Dedifferentiated amniotic fluid mesenchymal stem cell (primary cell): ENCODE results near the gene CDH22.

Experiments
- DNase-seq: peaks from one replicate; pipeline ENCODE4 v3.0.0-alpha.2; 2016; ENCODE audit errors: extremely low spot score

CDH22 gene

GRCh38 chr20:46267108-46268105 is 40.9 kb downstream of the CDH22 start:
- DNase-seq, result no peak

- no peak for DNase-seq
These were observed 42.8 kb downstream of the CDH22 start for GRCh38 chr20:46265539-46265938.

GRCh38 chr20:46264391-46265266 is 43.7 kb downstream of the CDH22 start:
- DNase-seq, result no peak

DNA sequence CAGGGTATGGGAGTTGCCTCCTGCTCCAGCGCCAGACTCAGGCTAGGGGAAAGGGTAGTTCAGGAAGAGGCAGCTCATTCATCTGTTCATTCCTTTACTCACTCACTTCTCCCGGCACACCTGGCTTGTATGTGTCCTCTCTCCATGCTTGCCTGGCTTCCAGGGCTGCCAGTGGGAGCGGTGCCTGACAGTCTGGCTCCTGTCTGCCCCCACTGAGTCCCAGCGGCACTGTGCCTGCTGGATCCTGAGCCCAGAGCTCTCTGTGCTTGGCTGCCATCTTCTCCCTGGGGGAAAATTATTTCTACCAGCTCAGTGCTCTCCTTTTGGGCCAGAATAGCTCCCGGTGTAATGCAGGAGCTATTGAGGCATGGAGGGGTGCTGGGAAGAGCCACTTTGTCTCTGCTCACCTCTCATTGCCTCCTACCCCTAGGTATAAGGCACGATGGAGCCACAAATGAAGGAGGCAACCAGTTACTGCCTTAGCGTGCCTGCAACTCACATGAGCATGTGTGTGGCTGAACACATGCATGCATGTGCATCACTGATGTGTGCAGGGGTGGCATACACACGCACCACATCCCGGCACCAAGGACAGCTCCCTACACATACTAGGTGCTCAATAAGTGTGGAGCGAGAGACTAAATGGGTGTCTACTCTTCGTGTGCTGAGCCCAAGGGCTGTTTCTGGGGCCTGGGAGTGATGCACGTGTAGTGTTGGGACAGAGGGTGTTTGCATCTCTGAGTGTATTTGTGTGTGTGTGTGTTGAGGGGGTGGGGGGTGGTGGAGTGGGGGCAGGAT is 46.6 kb downstream of the CDH22 start:
- no peak for DNase-seq

- no peak for DNase-seq
These were observed 47.3 kb downstream of the CDH22 start for GRCh38 chr20:46260936-46261454.

GRCh38 chr20:46260480-46260879 is 47.8 kb downstream of the CDH22 start:
- no peak for DNase-seq

DNA sequence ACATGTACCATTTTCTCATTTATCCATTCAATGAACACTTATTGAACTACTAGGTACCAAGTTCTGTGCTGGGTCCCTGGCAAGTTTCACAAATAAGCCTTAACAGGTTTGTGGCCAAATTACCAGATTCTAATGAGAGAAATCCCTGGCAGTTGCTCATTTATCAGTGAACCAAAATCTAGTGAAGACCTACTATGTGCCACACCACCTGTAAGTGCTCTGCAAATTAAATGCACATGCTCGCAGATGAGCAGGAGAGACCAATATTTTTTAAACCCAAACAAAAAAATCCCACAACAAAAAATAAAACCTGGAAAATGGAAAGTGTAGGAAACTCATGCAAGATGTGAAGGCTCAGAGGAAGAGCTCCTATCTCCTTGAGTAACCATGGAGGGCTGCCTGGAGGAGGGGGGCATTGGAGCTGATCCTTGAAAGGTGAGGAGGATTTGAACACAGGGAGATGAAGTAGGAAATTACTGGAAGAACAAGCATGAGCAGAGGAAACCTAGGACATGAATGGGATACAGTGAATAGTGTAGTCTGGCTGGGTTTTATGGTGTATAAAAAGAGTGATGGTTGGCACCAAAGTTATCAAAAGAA is 48.9 kb downstream of the CDH22 start:
- DNase-seq, result no peak

- no peak for DNase-seq
These were observed 50.4 kb downstream of the CDH22 start for GRCh38 chr20:46257887-46258286.

GRCh38 chr20:46256293-46256692 is 52.0 kb downstream of the CDH22 start:
- no peak for DNase-seq

DNA sequence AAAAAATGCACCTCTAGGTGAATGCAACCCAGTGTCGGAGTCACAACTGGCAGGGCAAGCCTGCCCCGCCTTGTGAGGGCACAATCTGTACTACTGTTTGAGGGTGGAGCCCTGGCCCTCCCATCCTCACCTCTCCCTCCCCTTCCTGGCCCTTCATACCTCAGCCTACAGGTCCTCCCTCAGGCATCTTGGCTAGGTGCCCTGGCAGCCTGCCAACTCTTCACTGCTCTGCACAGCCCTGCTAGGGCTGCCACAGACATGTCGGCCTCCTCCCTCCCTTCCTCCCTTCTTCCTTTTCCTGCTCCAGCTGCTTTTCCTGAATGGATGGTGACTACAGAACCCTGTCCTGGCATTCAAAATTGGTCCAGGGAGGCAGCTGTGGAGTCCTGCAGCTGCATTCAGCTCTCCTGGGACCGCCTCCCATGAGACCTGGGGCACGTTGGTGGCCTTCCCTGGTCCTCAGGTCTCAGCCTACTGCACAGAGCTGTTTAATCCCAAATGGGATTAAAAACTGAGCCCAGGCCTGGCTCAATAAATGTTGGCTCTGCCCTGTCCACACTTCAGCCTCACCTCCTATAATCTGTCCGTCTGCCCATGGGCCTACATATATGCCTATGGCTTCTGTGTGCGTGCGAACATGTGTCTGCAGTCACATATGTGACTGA is 52.7 kb downstream of the CDH22 start:
- DNase-seq, result no peak

DNA sequence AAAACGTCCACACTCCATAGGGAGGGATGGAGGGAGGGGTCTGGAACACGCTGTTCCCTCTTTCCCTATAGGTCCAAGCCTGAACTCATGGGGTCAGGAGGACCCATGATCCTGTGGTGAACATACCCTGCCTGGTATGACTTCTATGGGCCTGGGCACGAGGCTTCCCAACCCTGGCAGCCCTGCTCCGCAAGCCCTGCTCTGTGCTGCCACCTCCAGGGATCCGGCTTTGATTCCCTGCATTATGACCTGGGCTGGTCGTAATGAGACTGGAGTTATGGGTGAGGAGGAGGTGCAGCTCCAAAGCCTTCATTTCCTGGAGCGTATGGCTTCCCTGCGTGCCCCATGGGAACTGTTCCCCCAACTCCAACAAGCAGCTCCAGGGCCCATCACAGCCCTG is 54.9 kb downstream of the CDH22 start:
- DNase-seq, result no peak

GRCh38 chr20:46252352-46253091 is 55.8 kb downstream of the CDH22 start:
- DNase-seq, result no peak

DNA sequence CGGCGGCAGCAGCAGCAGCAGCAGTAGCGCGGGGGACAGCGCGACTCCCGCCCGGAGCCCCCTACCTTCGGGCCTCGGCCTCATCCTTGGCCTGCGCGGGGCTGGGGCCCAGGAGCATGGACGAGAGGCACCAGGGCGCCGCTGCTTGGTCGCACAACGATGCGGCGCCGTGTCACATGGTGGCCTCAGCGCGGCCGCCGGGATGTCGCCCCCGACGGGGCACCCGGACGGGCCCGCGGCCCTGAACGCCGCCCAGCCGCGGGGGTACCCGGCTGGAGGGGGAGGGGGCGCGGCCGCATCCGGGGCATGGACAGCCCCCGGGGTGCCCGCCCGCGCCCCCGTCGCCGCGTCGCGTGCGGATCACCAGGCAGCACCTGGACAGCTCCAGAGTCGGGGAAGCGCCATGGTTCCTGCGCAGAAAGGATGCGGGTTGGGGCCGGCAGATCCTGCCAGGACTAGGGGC is 57.1 kb downstream of the CDH22 start:
- DNase-seq, result no peak

DNA sequence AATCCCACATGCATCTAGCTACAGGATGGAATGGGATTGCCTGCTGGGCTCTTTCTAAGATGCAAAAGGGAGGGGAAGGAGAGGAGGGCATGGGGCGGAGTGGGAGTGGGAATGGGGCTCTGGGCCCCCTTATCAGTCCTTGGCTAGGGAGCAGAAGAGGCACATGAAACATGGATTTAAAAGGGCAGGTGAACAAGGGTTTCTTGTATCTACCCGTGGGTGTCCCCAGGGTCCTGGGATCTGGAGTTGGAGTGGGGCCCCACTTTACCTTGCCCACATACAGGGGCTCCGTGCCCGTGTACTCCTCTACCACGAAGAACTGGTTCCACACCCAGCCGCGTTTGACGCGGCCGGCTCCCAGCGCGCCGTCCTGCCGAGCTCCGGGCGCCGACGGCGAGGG is 57.5 kb downstream of the CDH22 start:
- no peak for DNase-seq

DNA sequence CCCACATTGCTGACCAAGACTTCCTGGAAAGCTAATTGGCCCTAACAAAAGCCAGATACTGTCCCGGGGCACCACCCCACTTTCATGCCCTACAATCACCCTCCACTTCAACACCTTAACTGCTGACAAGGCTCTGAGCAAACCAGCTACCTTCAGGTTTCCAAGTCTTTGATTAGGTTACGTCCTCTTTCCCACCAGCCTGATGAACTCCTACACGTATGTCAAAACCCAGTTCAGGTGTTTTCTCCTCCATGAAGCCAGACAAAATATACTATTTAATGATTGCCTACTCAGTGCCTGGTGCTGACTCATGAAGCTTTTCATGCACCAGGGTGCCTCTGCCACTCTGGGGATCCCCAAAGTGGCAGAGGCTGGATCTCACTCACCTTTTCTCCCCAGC is 58.6 kb downstream of the CDH22 start:
- DNase-seq, result no peak

- DNase-seq, result no peak
These were observed 61.7 kb downstream of the CDH22 start for GRCh38 chr20:46246559-46246958.

GRCh38 chr20:46243707-46244628 is 64.3 kb downstream of the CDH22 start:
- no peak for DNase-seq

- no peak for DNase-seq
These were observed 65.9 kb downstream of the CDH22 start for GRCh38 chr20:46242390-46242789.

GRCh38 chr20:46240881-46241280 is 67.4 kb downstream of the CDH22 start:
- DNase-seq, result no peak
